RWPE1 (cell line): Measurements from ENCODE around the gene KITLG.

Experiments used
- CTCF ChIA-PET: fragments of 350-600 bp; sonication (Branson Sonifier 250); formaldehyde crosslinking; extraction: SDS; loops from one replicate; lab custom pipeline; 2021; lab: Yijun Ruan, JAX
- POLR2A ChIA-PET: fragments of 400-600 bp; formaldehyde crosslinking; extraction: SDS; loops from one replicate; lab custom pipeline; 2020; ENCODE audit warnings: antibody characterized with exemption; ENCODE audit not compliant: low non-redundant PET; lab: Yijun Ruan, JAX
- DNase-seq: peaks from one replicate; pipeline ENCODE4 v3.0.0; 2012; ENCODE audit warnings: low spot score
- H3K27ac ChIP-seq: fragments of 450-650 bp; 2 replicates; pipeline ENCODE4 v1.5.1; 2017
- CTCF ChIP-seq: fragments of 450-650 bp; conservative IDR thresholded peaks from 2 replicates; pipeline ENCODE4 v1.5.1; 2017; ENCODE audit warnings: low read depth, mild to moderate bottlenecking

KITLG gene

GRCh38 chr12:88562846-88563582 is 17.3 kb downstream of the KITLG start:
- POLR2A ChIA-PET: interaction anchor here (0.6 kb wide), 1 partner anchor 260 kb away, joined by 8 read pairs; no protein-coding TSS in a partner anchor

GRCh38 chr12:88562151-88562550 is 18.1 kb downstream of the KITLG start:
- H3K27ac ChIP-seq: no peak overlapping the region
- TF ChIP-seq CTCF: no peak
- POLR2A ChIA-PET: no interaction called here
- CTCF ChIA-PET: interaction anchor here (0.6 kb wide), 1 partner anchor 17 kb away, joined by 3 read pairs; no protein-coding TSS in a partner anchor
- DNase-seq: no peak

More at GRCh38 chr12:88562846-88563582, 17.3 kb downstream of the KITLG start:
- H3K27ac ChIP-seq: no peak overlapping the region
- no peak for TF ChIP-seq CTCF
- CTCF ChIA-PET: interaction anchor here (1.3 kb wide), 1 partner anchor 347 kb away, joined by 4 read pairs; no protein-coding TSS in a partner anchor
- DNase-seq: no peak

- POLR2A ChIA-PET: no interaction called here
- CTCF ChIA-PET: no interaction called here
- no peak for DNase-seq
- no peak for TF ChIP-seq CTCF
- no peak overlapping the region for H3K27ac ChIP-seq
These were observed 20.5 kb downstream of the KITLG start for GRCh38 chr12:88559772-88560171.

GRCh38 chr12:88559199-88559598 is 21.1 kb downstream of the KITLG start:
- CTCF ChIA-PET: no interaction called here
- POLR2A ChIA-PET: no interaction called here
- peak overlapping the region; percentile 50 for H3K27ac ChIP-seq

GRCh38 chr12:88558340-88558867 is 21.9 kb downstream of the KITLG start:
- no peak overlapping the region for H3K27ac ChIP-seq
- CTCF ChIA-PET: no interaction called here
- POLR2A ChIA-PET: no interaction called here
- no peak for DNase-seq
- TF ChIP-seq CTCF: no peak

More at GRCh38 chr12:88559199-88559598, 21.1 kb downstream of the KITLG start:
- DNase-seq: no peak
- no peak for TF ChIP-seq CTCF

- H3K27ac ChIP-seq: no peak overlapping the region
- ChIA-PET CTCF (interaction anchor here (0.6 kb wide), 1 partner anchor 27 kb away, joined by 4 read pairs; no protein-coding TSS in a partner anchor), POLR2A (no interaction called here)
- TF ChIP-seq CTCF: no peak
- no peak for DNase-seq
These were observed 24.0 kb downstream of the KITLG start for GRCh38 chr12:88556213-88556774.
